ENCODE data around the gene NXNL1.

DNA sequence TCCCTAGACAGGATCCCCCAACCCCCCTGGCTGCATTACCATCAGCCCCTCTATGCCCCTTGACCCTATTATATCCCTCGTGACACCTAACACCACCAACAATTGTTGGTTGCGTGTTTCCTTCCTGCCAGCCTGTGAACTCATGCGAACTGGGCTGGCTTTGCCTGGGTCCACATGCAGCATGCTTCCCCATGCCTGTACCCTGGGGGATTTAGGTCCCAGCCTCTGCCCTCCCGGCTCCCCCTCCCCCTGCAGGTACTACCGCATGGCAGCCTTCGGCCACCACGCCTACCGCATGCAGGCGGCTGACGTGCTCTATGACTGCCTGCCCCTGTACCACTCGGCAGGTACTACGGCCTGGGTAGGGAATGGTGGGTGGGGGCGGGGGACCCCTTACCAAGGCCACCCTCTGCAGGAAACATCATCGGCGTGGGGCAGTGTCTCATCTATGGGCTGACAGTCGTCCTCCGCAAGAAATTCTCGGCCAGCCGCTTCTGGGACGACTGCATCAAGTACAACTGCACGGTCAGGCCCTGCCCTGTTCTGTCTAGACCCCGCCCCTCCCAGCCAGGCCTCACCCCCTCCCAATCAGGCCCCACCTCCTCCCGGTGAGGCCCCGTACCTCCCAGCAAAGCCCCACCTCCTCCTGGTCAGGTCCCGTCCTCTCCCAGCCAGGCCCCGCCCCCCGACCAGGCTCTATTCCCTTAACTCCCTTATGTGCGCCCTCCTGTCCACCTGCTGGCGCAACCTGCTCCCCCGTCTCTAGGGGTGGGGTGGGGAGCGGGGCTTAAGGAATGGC lies 28.1 kb upstream of the NXNL1 start:
- TF ChIP-seq, protein P1, sequence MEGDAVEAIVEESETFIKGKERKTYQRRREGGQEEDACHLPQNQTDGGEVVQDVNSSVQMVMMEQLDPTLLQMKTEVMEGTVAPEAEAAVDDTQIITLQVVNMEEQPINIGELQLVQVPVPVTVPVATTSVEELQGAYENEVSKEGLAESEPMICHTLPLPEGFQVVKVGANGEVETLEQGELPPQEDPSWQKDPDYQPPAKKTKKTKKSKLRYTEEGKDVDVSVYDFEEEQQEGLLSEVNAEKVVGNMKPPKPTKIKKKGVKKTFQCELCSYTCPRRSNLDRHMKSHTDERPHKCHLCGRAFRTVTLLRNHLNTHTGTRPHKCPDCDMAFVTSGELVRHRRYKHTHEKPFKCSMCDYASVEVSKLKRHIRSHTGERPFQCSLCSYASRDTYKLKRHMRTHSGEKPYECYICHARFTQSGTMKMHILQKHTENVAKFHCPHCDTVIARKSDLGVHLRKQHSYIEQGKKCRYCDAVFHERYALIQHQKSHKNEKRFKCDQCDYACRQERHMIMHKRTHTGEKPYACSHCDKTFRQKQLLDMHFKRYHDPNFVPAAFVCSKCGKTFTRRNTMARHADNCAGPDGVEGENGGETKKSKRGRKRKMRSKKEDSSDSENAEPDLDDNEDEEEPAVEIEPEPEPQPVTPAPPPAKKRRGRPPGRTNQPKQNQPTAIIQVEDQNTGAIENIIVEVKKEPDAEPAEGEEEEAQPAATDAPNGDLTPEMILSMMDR (IDR thresholded peaks at IDR 0.05), result peak in 3 of 5 experiments; percentile 30 to 50 (median 33)
- no peak for TF ChIP-seq POLR2A (IDR thresholded peaks at IDR 0.05)

All from transverse colon (tissue), 3 donors.